Nephron (organoid): ENCODE measurements around the gene POGLUT2.
A peak's percentile ranks its signal among the peaks of the same experiment; 100 is the strongest.
"Not testable (repeated sequence)": the region's sequence is repeated elsewhere in the genome, so short reads cannot be mapped to it uniquely, and the experiment has no call there.

Experiments
- H3K27ac Mint-ChIP-seq, 3 experiments: 2 replicates each; pipeline ENCODE4 v1.8.0; 2020; ENCODE audit warnings: mixed read lengths in 3 of 3, mild to moderate bottlenecking in 2 of 3, moderate library complexity in 1 of 3
- H3K27me3 Mint-ChIP-seq: 2 replicates; pipeline ENCODE4 v1.8.0; 2021; ENCODE audit warnings: low read depth, mild to moderate bottlenecking, moderate library complexity, mixed read lengths
- H3K36me3 Mint-ChIP-seq: 2 replicates; pipeline ENCODE4 v1.8.0; 2020; ENCODE audit warnings: low read depth, mixed read lengths
- H3K4me1 Mint-ChIP-seq: 2 replicates; pipeline ENCODE4 v1.8.0; 2020; ENCODE audit warnings: mixed read lengths
- H3K4me3 Mint-ChIP-seq, 3 experiments: 2 replicates each; pipeline ENCODE4 v1.8.0; 2020; ENCODE audit warnings: mild to moderate bottlenecking in 3 of 3, mixed read lengths in 3 of 3, moderate library complexity in 2 of 3
- H3K9me3 Mint-ChIP-seq: 2 replicates; pipeline ENCODE4 v1.8.0; 2020; ENCODE audit warnings: mixed read lengths
- CTCF ChIP-seq, 3 experiments: fragments of 200-600 bp; sonication (generic); IDR thresholded peaks; one replicate each; pipeline ENCODE4 v1.5.0; 2021; ENCODE audit warnings: antibody characterized with exemption in 3 of 3; ENCODE audit not compliant: unreplicated experiment in 3 of 3

Gene POGLUT2

GRCh38 chr13:102781591-102781990 is 17.2 kb downstream of the POGLUT2 start:
- Mint-ChIP-seq H3K27me3 (no peaks in the 10 kb centered on the region), H3K4me3 (no peak overlapping the region), H3K36me3 (peaks cover 51% of the 10 kb centered on the region), H3K9me3 (peaks cover 8% of the 10 kb centered on the region), H3K4me1 (no peaks in the 10 kb centered on the region), H3K27ac (no peak overlapping the region)
- no peak for TF ChIP-seq CTCF (IDR thresholded peaks at IDR 0.05; ENCODE audit: unreplicated experiment in 3 of 3)

- peaks cover 43% of the 10 kb centered on the region for H3K36me3 Mint-ChIP-seq
- not testable (repeated sequence) for H3K4me1 Mint-ChIP-seq, H3K27me3 Mint-ChIP-seq, H3K4me3 Mint-ChIP-seq, H3K9me3 Mint-ChIP-seq
- peak overlapping the region in 1 of 3 experiments; percentile 1 for H3K27ac Mint-ChIP-seq
Measured at GRCh38 chr13:102780656-102781055, 18.1 kb downstream of the POGLUT2 start.

GRCh38 chr13:102779436-102780159 is 19.2 kb downstream of the POGLUT2 start:
- no peak for TF ChIP-seq CTCF (IDR thresholded peaks at IDR 0.05; ENCODE audit: unreplicated experiment in 3 of 3)
- Mint-ChIP-seq H3K4me3 (no peak overlapping the region), H3K36me3 (peaks cover 38% of the 10 kb centered on the region), H3K9me3 (peaks cover 8% of the 10 kb centered on the region), H3K4me1 (no peaks in the 10 kb centered on the region), H3K27me3 (no peaks in the 10 kb centered on the region), H3K27ac (peak overlapping the region in 1 of 3 experiments; percentile 6)

GRCh38 chr13:102777736-102778135 is 21.0 kb downstream of the POGLUT2 start:
- Mint-ChIP-seq H3K36me3 (peaks cover 26% of the 10 kb centered on the region), H3K27ac (no peak overlapping the region), H3K4me3 (no peak overlapping the region), H3K4me1 (peaks cover 7% of the 10 kb centered on the region), H3K27me3 (peaks cover 3% of the 10 kb centered on the region), H3K9me3 (peaks cover 7% of the 10 kb centered on the region)
- TF ChIP-seq CTCF (IDR thresholded peaks at IDR 0.05; ENCODE audit: unreplicated experiment in 3 of 3), result no peak

- Mint-ChIP-seq H3K9me3 (peaks cover 5% of the 10 kb centered on the region), H3K27ac (no peak overlapping the region), H3K36me3 (peaks cover 12% of the 10 kb centered on the region), H3K27me3 (peaks cover 3% of the 10 kb centered on the region), H3K4me1 (peaks cover 12% of the 10 kb centered on the region), H3K4me3 (peak overlapping the region in 1 of 3 experiments; percentile 3)
- TF ChIP-seq CTCF (IDR thresholded peaks at IDR 0.05; ENCODE audit: unreplicated experiment in 3 of 3), result no peak
Measured at GRCh38 chr13:102776271-102776670, 22.5 kb downstream of the POGLUT2 start.

GRCh38 chr13:102774591-102775520 is 23.9 kb downstream of the POGLUT2 start:
- Mint-ChIP-seq H3K4me1 (peaks cover 16% of the 10 kb centered on the region), H3K36me3 (peaks cover 4% of the 10 kb centered on the region), H3K27ac (peak overlapping the region; percentile 47 to 84 (median 80)), H3K4me3 (peak overlapping the region; percentile 85 to 96 (median 90)), H3K27me3 (peaks cover 3% of the 10 kb centered on the region), H3K9me3 (no peaks in the 10 kb centered on the region)
- TF ChIP-seq CTCF (IDR thresholded peaks at IDR 0.05; ENCODE audit: unreplicated experiment in 3 of 3), result no peak
